Coronary artery (tissue), 2 donors: ENCODE results near the gene ZSCAN5A.
"Not testable (repeated sequence)": the region's sequence is repeated elsewhere in the genome, so short reads cannot be mapped to it uniquely, and the experiment has no call there.

Experiments used
- DNase-seq: peaks from one replicate; pipeline ENCODE4 v3.0.0-alpha.2; 2017; ENCODE audit warnings: low spot score
- H3K27ac ChIP-seq, 2 donors: fragments of 200-600 bp; sonication (generic); one replicate each; pipeline ENCODE4 v1.5.1; 2016 to 2019
- H3K4me3 ChIP-seq: fragments of 200-600 bp; sonication (generic); 2 replicates; pipeline ENCODE4 v1.5.1; 2016; ENCODE audit warnings: mild to moderate bottlenecking, moderate library complexity
- TF ChIP-seq, protein P1 (sequence below): fragments of 200-600 bp; sonication (generic); IDR thresholded peaks from one replicate; pipeline ENCODE4 v1.5.1; 2019; ENCODE audit warnings: antibody characterized with exemption

The ZSCAN5A gene

DNA sequence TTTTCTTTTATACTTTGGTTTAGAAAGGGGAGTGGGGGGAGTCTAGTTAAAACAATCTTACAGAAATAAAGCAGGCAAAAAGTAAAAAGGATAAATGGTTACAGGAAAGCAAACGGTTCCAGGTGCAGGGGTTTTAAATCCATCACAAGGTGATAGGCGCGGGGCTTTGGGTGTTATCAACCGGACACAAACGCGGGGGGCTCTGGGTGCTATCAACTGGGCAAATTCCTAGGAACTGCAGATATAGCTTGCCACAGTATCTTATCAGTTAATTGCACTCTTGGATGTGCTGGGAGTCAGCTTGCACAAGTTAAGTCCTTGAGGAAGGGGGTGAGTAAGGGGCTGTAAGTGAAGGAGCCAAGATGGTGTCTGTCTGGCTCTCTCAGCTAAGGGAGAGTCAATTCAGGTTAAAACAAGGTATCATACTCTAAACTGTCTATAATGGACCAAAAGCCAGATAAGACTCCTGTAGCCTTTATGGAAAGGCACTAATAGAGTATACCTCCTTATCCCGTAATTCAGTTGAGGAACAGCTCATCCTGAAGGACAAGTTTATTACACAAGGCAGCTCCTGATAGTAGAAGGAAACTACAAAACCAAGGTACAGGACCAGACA is 32.6 kb upstream of the ZSCAN5A start:
- TF ChIP-seq, protein P1, sequence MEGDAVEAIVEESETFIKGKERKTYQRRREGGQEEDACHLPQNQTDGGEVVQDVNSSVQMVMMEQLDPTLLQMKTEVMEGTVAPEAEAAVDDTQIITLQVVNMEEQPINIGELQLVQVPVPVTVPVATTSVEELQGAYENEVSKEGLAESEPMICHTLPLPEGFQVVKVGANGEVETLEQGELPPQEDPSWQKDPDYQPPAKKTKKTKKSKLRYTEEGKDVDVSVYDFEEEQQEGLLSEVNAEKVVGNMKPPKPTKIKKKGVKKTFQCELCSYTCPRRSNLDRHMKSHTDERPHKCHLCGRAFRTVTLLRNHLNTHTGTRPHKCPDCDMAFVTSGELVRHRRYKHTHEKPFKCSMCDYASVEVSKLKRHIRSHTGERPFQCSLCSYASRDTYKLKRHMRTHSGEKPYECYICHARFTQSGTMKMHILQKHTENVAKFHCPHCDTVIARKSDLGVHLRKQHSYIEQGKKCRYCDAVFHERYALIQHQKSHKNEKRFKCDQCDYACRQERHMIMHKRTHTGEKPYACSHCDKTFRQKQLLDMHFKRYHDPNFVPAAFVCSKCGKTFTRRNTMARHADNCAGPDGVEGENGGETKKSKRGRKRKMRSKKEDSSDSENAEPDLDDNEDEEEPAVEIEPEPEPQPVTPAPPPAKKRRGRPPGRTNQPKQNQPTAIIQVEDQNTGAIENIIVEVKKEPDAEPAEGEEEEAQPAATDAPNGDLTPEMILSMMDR = no peak
- DNase-seq = no peak

DNA sequence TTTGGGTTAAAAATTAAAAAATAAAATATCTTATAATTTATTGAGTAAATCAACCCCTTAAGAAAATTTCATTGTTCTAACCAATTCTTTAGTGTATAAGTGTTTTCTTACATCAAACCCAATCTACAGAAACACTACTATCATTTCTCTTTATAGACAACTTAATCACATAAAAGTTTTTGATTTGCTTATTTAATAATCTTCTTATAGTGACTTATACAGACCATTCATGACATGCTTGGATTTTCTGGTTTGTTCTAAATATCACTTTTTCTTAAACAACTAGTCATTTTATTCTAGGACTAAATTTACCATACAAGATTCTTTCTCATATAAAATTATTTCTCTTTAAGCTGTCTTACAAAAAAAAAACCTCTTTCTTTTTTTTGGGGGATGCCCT is 27.3 kb upstream of the ZSCAN5A start:
- Histone ChIP-seq H3K27ac (no peak overlapping the region), H3K4me3 (no peak overlapping the region)
- DNase-seq = no peak
- TF ChIP-seq, protein P1 = no peak

More for the DNA sequence above, 32.6 kb upstream of the ZSCAN5A start:
- Histone ChIP-seq H3K27ac (no peak overlapping the region), H3K4me3 (no peak overlapping the region)

DNA sequence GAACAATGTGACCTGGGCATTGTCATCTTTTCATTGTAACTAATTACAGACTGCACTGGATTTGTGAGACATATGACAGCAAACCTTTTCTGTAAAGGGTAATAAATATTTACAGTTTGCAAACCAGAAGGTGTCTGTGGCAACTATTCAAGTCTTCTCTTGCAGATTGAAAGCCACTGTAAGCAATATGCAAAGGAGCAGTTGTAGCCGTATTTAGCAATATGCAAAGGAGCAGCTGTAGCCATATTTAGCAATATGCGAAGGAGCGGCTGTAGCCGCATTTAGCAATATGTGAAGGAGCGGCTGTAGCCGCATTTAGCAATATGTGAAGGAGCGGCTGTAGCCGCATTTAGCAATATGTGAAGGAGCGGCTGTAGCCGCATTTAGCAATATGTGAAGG is 24.4 kb upstream of the ZSCAN5A start:
- DNase-seq, H3K27ac ChIP-seq, H3K4me3 ChIP-seq: not testable (repeated sequence)

DNA sequence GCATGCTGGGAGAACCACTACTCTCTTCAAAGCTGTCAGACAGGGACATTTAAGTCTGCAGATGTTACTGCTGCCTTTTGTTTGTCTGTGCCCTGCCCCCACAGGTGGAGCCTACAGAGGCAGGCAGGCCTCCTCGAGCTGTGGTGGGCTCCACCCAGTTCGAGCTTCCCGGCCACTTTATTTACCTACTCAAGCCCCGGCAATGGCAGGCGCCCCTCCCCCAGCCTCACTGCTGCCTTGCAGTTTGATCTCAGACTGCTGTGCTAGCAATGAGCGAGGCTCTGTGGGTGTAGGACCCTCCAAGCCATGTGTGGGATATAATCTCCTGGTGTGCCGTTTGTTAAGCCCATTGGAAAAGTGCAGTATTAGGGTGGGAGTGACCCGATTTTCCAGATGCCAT is 22.4 kb upstream of the ZSCAN5A start:
- DNase-seq, H3K4me3 ChIP-seq, H3K27ac ChIP-seq: not testable (repeated sequence)

DNA sequence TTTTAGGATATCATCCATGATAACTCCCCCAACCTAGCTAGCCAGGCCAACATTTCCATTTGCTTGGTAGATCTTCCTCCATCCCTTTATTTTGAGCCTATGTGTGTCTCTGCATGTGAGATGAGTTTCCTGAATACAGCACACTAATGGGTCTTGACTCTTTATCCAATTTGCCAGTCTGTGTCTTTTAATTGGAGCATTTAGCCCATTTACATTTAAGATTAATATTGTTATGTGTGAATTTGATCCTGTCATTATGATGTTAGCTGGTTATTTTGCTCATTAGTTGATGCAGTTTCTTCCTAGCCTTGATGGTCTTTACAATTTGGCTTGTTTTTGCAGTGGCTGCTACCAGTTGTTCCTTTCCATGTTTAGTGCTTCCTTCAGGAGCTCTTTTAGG is 20.7 kb upstream of the ZSCAN5A start:
- not testable (repeated sequence) for DNase-seq, H3K4me3 ChIP-seq

DNA sequence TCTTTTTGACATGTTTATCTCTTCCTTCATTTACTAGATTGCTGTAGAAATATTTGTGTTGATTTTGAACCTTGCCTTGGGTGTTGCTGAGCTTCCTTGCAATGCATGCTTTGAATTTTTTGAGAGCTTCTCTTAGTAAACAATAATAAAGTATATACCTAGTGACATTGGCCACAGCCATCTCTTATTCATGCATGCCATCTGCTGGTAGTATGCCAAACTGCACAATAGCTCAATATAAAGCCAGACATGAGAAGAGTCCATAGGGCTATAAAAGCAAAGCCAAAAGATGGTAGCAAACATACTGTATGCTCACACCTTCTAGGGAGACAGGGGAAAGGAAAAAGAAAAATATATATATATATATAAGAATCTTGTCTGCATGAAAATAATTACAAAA is 18.9 kb upstream of the ZSCAN5A start:
- no peak for DNase-seq
- TF ChIP-seq, protein P1 = no peak
- Histone ChIP-seq H3K4me3 (no peak overlapping the region), H3K27ac (no peak overlapping the region)

More for the DNA sequence above, 20.7 kb upstream of the ZSCAN5A start:
- not testable (repeated sequence) for H3K27ac ChIP-seq

DNA sequence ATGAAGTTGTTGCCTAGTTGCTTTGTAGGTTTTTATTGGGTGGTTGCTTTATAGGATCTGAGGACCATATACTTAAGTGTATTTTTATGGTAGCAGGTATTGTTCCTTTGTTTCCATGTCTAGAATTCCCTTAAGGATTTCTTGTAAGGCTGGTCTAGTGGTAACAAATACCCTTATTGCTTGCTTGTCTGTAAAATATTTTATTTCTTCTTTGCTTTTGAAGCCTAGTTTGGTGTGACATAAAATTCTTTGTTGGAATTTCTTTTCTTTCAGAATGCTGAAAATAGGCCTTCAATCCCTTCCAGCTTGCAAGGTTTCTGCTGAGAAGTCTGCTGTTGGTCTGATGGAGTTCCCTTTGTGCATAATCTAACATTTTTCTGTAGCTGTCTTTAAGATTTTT is 18.1 kb upstream of the ZSCAN5A start:
- TF ChIP-seq, protein P1 = no peak

DNA sequence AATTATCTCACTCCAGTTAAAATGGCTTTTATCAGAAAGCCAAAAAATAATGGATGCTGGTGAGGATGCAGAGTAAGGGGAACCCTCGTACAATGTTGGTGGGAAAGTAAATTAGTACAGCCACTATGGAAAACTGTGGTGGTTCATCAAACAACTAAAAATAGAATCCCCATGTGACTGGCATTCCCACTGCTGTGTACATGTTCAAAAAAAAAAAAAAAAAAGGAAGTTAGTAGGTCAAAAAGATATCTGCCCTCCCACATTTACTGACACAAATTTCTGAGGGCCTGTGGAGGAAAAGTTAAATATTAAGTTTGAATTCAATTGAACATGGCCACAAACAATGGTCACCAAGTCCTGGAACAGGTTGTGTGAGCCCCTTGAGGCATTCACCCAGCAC is 9.8 kb upstream of the ZSCAN5A start:
- H3K27ac ChIP-seq = no peak overlapping the region
- H3K4me3 ChIP-seq = no peak overlapping the region
- TF ChIP-seq, protein P1 = no peak
- DNase-seq = no peak

More for the DNA sequence above, 18.1 kb upstream of the ZSCAN5A start:
- DNase-seq = no peak
- Histone ChIP-seq H3K27ac (no peak overlapping the region), H3K4me3 (no peak overlapping the region)

DNA sequence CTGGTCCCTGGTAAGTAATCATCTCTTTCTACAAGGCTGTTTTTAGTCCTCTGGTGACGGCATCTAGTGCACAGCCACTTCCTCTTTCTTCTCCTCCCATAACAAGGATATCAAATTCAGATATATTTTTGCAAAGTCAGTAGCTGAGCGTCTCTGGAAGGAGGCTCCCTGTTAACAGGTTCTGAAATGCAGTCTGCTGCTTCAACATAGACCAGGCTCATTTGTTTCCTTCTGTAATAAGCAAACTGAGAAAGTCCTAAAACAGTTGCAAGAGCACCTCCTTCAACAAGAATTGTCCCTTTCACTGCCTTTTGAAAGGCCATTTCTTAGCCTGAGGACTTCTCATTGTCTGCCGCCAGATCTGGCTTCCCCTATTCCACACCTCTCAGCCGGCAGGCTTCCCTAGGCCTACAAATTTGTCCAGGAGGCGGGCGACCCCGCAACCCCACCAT is 7.4 kb upstream of the ZSCAN5A start:
- no peak for DNase-seq
- H3K4me3 ChIP-seq = no peak overlapping the region
- TF ChIP-seq, protein P1 = no peak
- peak overlapping the region in 1 of 2 donors; percentile 49 for H3K27ac ChIP-seq
